NK-92 (cell line): ENCODE data around the gene RELA.

ENCODE experiments used
- DNase-seq: peaks from one replicate; lab custom pipeline; 2025; ENCODE audit not compliant: unreplicated experiment; lab: John Stamatoyannopoulos, UW

Gene RELA

GRCh38 chr11:65634440-65634839 is 28.3 kb downstream of the RELA start:
- DNase-seq: no peak

- DNase-seq: no peak
Measured at GRCh38 chr11:65634109-65634436, 28.6 kb downstream of the RELA start.

GRCh38 chr11:65633390-65634108 is 29.2 kb downstream of the RELA start:
- DNase-seq: no peak

- DNase-seq: no peak
Measured at GRCh38 chr11:65630215-65630614, 32.5 kb downstream of the RELA start.

- DNase-seq: no peak
Measured at GRCh38 chr11:65629579-65629978, 33.1 kb downstream of the RELA start.

GRCh38 chr11:65627202-65627601 is 35.5 kb downstream of the RELA start:
- no peak for DNase-seq

GRCh38 chr11:65625628-65626342 is 36.9 kb downstream of the RELA start:
- DNase-seq: no peak

GRCh38 chr11:65624931-65625627 is 37.6 kb downstream of the RELA start:
- DNase-seq: no peak

- DNase-seq: no peak
Measured at GRCh38 chr11:65623852-65624616, 38.7 kb downstream of the RELA start.

GRCh38 chr11:65623177-65623576 is 39.5 kb downstream of the RELA start:
- DNase-seq: no peak

GRCh38 chr11:65622011-65622410 is 40.7 kb downstream of the RELA start:
- DNase-seq: no peak

- DNase-seq: no peak
Measured at GRCh38 chr11:65621460-65621859, 41.3 kb downstream of the RELA start.

GRCh38 chr11:65620666-65621065 is 42.0 kb downstream of the RELA start:
- DNase-seq: no peak

GRCh38 chr11:65619281-65619928 is 43.3 kb downstream of the RELA start:
- no peak for DNase-seq

- no peak for DNase-seq
Measured at GRCh38 chr11:65618763-65619162, 44.0 kb downstream of the RELA start.

GRCh38 chr11:65617990-65618751 is 44.5 kb downstream of the RELA start:
- DNase-seq: no peak

- no peak for DNase-seq
Measured at GRCh38 chr11:65617136-65617850, 45.4 kb downstream of the RELA start.

GRCh38 chr11:65616575-65617001 is 46.1 kb downstream of the RELA start:
- DNase-seq: no peak

- no peak for DNase-seq
Measured at GRCh38 chr11:65615950-65616574, 46.7 kb downstream of the RELA start.
